IPS-18c (cell line): ENCODE data around the gene LIMS1.
"Not testable (repeated sequence)": the region's sequence is repeated elsewhere in the genome, so short reads cannot be mapped to it uniquely, and the experiment has no call there.

Experiments used
- H3K4me3 ChIP-seq: 2 replicates; pipeline ENCODE4 v1.7.0; 2013; ENCODE audit warnings: low read depth, mild to moderate bottlenecking, low read length, moderate library complexity; ENCODE audit not compliant: insufficient read depth
- H3K9me3 ChIP-seq: one replicate; pipeline ENCODE4 v1.6.1; 2013; ENCODE audit warnings: mild to moderate bottlenecking, low read length, moderate library complexity; ENCODE audit not compliant: control insufficient read depth, insufficient read depth

The LIMS1 gene

GRCh38 chr2:108533832-108534583, at the start of gene LIMS1:
Gene LIMS1 (plus strand): TSS chr2:108534470. CDS start chr2:108534563, 93 bp downstream.
- no peaks in the 10 kb centered on the region for H3K9me3 ChIP-seq

GRCh38 chr2:108485253-108485652, 49.0 kb upstream of the LIMS1 start:
- Histone ChIP-seq H3K4me3 (no peak overlapping the region), H3K9me3 (no peaks in the 10 kb centered on the region)

More at GRCh38 chr2:108533832-108534583, at the start of gene LIMS1:
- H3K4me3 ChIP-seq = peak within 1 kb of the TSS; percentile 77

GRCh38 chr2:108490506-108491122, 43.7 kb upstream of the LIMS1 start:
- Histone ChIP-seq H3K9me3 (no peaks in the 10 kb centered on the region), H3K4me3 (no peak overlapping the region)

- H3K9me3 ChIP-seq = no peaks in the 10 kb centered on the region
- H3K4me3 ChIP-seq = no peak overlapping the region
These were observed 42.4 kb upstream of the LIMS1 start for GRCh38 chr2:108491848-108492247.

GRCh38 chr2:108492364-108492763, 41.9 kb upstream of the LIMS1 start:
- no peak overlapping the region for H3K4me3 ChIP-seq
- no peaks in the 10 kb centered on the region for H3K9me3 ChIP-seq

- H3K4me3 ChIP-seq, H3K9me3 ChIP-seq: not testable (repeated sequence)
These were observed 38.1 kb upstream of the LIMS1 start for GRCh38 chr2:108496167-108496566.

GRCh38 chr2:108507620-108508019, 26.6 kb upstream of the LIMS1 start:
- H3K4me3 ChIP-seq, H3K9me3 ChIP-seq: not testable (repeated sequence)

GRCh38 chr2:108512431-108512830, 21.8 kb upstream of the LIMS1 start:
- not testable (repeated sequence) for H3K9me3 ChIP-seq, H3K4me3 ChIP-seq

- H3K4me3 ChIP-seq = not testable (repeated sequence)
These were observed 19.8 kb upstream of the LIMS1 start for GRCh38 chr2:108514478-108514877.

GRCh38 chr2:108524688-108525087, 9.6 kb upstream of the LIMS1 start:
- not testable (repeated sequence) for H3K4me3 ChIP-seq, H3K9me3 ChIP-seq

More at GRCh38 chr2:108514478-108514877, 19.8 kb upstream of the LIMS1 start:
- not testable (repeated sequence) for H3K9me3 ChIP-seq

- H3K4me3 ChIP-seq, H3K9me3 ChIP-seq: not testable (repeated sequence)
These were observed 9.0 kb upstream of the LIMS1 start for GRCh38 chr2:108525258-108525657.

- H3K9me3 ChIP-seq = no peaks in the 10 kb centered on the region
- no peak overlapping the region for H3K4me3 ChIP-seq
These were observed 2.6 kb upstream of the LIMS1 start for GRCh38 chr2:108531674-108532055.

GRCh38 chr2:108534584-108535356, 500 bp downstream of the LIMS1 start:
- peak overlapping the region; percentile 72 for H3K4me3 ChIP-seq

GRCh38 chr2:108535357-108535631, 1.0 kb downstream of the LIMS1 start:
- H3K9me3 ChIP-seq = no peaks in the 10 kb centered on the region
- peak overlapping the region; percentile 72 for H3K4me3 ChIP-seq

More at GRCh38 chr2:108534584-108535356, 500 bp downstream of the LIMS1 start:
- H3K9me3 ChIP-seq = no peaks in the 10 kb centered on the region

GRCh38 chr2:108536133-108536780, 2.0 kb downstream of the LIMS1 start:
- Histone ChIP-seq H3K4me3 (no peak overlapping the region), H3K9me3 (no peaks in the 10 kb centered on the region)

GRCh38 chr2:108536911-108537310, 2.6 kb downstream of the LIMS1 start:
- H3K4me3 ChIP-seq = no peak overlapping the region
- H3K9me3 ChIP-seq = no peaks in the 10 kb centered on the region

- Histone ChIP-seq H3K4me3 (no peak overlapping the region), H3K9me3 (no peaks in the 10 kb centered on the region)
These were observed 3.8 kb downstream of the LIMS1 start for GRCh38 chr2:108538000-108538625.
